ENCODE results near the gene KERA. TPM values are rescaled to one million over a fixed set of nuclear protein-coding genes. Genes with fewer than 3 reads are reported as not detected.

Gene KERA
- total and polyA plus RNA-seq, 2 experiments from 2014 or later = not detected

DNA sequence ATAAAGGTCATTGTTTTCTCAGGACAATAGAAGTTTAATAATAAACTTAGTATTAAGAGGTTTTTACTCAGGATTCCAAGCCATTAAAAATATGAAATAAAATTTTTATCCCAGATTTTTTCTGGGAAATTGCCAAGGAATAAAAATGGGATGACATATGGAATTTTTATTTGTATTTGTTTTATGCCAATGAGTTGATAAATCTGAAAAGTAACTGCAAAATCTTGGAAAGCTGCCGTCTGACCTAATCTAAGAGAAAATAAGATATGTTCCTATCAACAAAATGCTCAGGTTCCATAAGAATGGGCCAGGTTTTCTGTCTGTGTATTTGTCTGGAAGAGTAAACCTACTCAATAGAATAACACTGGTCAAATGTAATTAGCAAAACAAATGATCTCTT lies 22.2 kb upstream of the KERA start:
- Histone ChIP-seq H3K36me3 (no peaks in the 10 kb centered on the region), H3K27ac (no peak overlapping the region), H3K9me3 (ENCODE audit: low read depth) (no peaks in the 10 kb centered on the region), H3K4me1 (ENCODE audit: low read depth) (peaks cover 9% of the 10 kb centered on the region), H3K27me3 (no peaks in the 10 kb centered on the region), H3K4me3 (no peak overlapping the region)
- no peak for DNase-seq (ENCODE audit: low read depth in 1 of 2, low spot score in 1 of 2)
- TF ChIP-seq, protein P1, sequence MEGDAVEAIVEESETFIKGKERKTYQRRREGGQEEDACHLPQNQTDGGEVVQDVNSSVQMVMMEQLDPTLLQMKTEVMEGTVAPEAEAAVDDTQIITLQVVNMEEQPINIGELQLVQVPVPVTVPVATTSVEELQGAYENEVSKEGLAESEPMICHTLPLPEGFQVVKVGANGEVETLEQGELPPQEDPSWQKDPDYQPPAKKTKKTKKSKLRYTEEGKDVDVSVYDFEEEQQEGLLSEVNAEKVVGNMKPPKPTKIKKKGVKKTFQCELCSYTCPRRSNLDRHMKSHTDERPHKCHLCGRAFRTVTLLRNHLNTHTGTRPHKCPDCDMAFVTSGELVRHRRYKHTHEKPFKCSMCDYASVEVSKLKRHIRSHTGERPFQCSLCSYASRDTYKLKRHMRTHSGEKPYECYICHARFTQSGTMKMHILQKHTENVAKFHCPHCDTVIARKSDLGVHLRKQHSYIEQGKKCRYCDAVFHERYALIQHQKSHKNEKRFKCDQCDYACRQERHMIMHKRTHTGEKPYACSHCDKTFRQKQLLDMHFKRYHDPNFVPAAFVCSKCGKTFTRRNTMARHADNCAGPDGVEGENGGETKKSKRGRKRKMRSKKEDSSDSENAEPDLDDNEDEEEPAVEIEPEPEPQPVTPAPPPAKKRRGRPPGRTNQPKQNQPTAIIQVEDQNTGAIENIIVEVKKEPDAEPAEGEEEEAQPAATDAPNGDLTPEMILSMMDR (IDR thresholded peaks at IDR 0.05; ENCODE audit: low read depth, low read length) = no peak

DNA sequence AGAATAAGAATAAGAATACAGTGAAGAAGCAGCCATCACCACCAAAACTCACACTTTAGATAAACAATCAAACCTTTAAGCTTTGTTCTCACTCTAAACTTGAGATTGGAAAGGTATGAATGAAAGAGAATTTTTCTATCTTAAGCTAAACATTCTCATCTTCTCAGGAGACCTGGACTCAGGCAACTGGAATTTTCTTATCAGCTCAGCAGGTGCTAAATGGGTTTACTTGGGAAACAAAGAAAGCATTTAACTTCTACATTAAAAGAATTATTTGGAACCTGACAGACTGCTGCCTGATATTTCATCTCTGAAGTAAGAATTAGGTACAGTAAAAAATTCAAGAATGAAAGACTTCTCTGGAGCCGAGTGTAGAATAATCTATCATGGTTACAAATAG lies 20.7 kb upstream of the KERA start:
- Histone ChIP-seq H3K27me3 (no peaks in the 10 kb centered on the region), H3K27ac (no peak overlapping the region), H3K9me3 (ENCODE audit: low read depth) (no peaks in the 10 kb centered on the region), H3K4me1 (ENCODE audit: low read depth) (peaks cover 9% of the 10 kb centered on the region), H3K36me3 (no peaks in the 10 kb centered on the region), H3K4me3 (no peak overlapping the region)
- no peak for DNase-seq (ENCODE audit: low read depth in 1 of 2, low spot score in 1 of 2)
- TF ChIP-seq, protein P1 (IDR thresholded peaks at IDR 0.05; ENCODE audit: low read depth, low read length) = no peak

- peaks cover 9% of the 10 kb centered on the region for H3K4me1 ChIP-seq (ENCODE audit: low read depth)
- H3K9me3 ChIP-seq (ENCODE audit: low read depth) = no peaks in the 10 kb centered on the region
- TF ChIP-seq, protein P1 (IDR thresholded peaks at IDR 0.05; ENCODE audit: low read depth, low read length) = no peak
- DNase-seq (ENCODE audit: low read depth in 1 of 2, low spot score in 1 of 2) = no peak
- no peaks in the 10 kb centered on the region for H3K36me3 ChIP-seq
- no peak overlapping the region for H3K4me3 ChIP-seq
- H3K27me3 ChIP-seq = no peaks in the 10 kb centered on the region
- no peak overlapping the region for H3K27ac ChIP-seq
These were observed 19.6 kb upstream of the KERA start for GRCh38 chr12:91077228-91077954.

- Histone ChIP-seq H3K4me1 (ENCODE audit: low read depth) (peaks cover 9% of the 10 kb centered on the region), H3K4me3 (no peak overlapping the region), H3K27ac (no peak overlapping the region), H3K27me3 (no peaks in the 10 kb centered on the region), H3K9me3 (ENCODE audit: low read depth) (no peaks in the 10 kb centered on the region), H3K36me3 (no peaks in the 10 kb centered on the region)
- DNase-seq (ENCODE audit: low read depth in 1 of 2, low spot score in 1 of 2) = no peak
- TF ChIP-seq, protein P1 (IDR thresholded peaks at IDR 0.05; ENCODE audit: low read depth, low read length) = no peak
These were observed 17.0 kb upstream of the KERA start for GRCh38 chr12:91074851-91075250.

DNA sequence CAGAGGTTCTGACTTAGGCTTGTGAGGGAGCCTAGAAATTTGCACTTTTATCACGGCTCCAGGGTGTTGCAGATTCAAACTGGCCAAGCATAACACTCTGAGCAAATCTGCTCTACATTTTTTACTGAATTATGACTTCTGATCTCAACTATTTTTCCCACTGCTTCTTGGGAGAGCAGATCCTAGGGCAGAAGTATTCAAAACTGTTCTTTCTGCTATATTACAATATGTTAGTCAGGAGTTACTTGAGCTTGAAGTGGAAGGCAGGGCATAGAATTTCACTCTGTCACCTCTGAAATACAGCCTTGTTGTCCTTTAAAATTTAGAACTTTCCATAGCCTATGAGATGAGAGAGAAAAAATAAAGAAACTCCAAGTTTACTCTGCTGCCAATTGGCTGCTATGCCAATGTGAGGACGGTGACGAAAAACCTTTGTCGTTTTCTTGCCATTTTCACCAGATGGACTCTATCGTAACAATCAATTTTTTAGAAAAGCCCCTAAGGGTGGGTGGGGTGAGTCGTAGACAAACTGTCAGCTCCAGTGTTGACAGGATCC lies 16.4 kb upstream of the KERA start:
- DNase-seq (ENCODE audit: low read depth in 1 of 2, low spot score in 1 of 2) = no peak
- H3K9me3 ChIP-seq (ENCODE audit: low read depth) = no peaks in the 10 kb centered on the region
- H3K4me1 ChIP-seq (ENCODE audit: low read depth) = peaks cover 10% of the 10 kb centered on the region
- H3K4me3 ChIP-seq = no peak overlapping the region
- no peaks in the 10 kb centered on the region for H3K36me3 ChIP-seq
- no peaks in the 10 kb centered on the region for H3K27me3 ChIP-seq
- TF ChIP-seq, protein P1 (IDR thresholded peaks at IDR 0.05; ENCODE audit: low read depth, low read length) = no peak
- H3K27ac ChIP-seq = no peak overlapping the region
